GM18873 (cell line): ENCODE measurements around the gene SNRNP70.
"Not testable (repeated sequence)": the region's sequence is repeated elsewhere in the genome, so short reads cannot be mapped to it uniquely, and the experiment has no call there.

ENCODE experiments used
- ATAC-seq: cut with Tn5 transposase; IDR thresholded peaks from one replicate; pipeline ENCODE4 v1.9.1; 2021; ENCODE audit warnings: mild to moderate bottlenecking, moderate library complexity, moderate number of reproducible peaks; ENCODE audit not compliant: unreplicated experiment, low FRiP score

Gene SNRNP70

DNA sequence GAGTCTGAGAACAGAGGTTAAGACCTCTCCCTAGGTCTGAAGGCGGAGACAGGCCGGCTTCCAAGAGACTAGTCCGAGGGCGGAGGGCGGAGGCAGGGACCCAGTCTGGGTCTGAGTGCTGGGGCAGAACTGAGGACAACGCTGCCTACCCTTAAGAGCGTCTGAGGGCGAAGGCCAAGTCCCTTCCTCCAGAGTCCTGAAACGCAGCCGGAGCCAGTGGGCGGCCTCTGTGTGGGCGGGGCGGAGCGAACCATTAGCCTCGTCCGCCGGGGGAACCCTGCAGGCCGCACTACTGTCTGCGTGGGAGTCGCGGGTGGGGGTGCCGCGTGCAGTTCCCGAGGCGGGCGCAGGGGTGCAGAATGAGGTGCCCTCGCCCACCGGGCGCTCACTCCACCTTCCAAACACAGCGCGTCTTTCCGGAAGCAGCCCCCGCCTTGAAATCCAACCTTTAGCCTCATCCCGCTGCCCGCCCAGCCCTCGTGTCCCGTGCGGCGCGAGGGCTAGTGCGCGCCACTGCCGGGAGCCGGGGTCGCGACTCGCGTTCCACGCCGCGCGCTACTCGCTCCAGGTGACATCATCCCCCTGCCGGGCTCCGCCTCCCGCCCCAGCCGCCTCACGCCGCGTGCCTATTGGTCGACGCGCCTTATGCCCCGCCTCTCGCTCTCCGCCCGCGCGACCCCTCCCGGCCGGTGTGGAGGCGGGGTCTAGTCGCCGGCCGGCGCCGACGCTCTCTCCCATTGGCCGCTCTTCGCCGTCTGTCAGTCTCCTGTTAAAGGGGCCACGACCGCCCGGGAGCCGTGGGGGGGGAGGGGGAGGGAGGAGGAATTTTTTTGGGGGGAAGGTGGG, 33.5 kb downstream of the SNRNP70 start, which contains the start of gene C19orf73:
Gene C19orf73, minus strand, starts transcription at position 579 of the 846 bp plus-strand sequence. Its CDS starts 121 bp downstream, at position 458.
- ATAC-seq: peak; percentile 46

DNA sequence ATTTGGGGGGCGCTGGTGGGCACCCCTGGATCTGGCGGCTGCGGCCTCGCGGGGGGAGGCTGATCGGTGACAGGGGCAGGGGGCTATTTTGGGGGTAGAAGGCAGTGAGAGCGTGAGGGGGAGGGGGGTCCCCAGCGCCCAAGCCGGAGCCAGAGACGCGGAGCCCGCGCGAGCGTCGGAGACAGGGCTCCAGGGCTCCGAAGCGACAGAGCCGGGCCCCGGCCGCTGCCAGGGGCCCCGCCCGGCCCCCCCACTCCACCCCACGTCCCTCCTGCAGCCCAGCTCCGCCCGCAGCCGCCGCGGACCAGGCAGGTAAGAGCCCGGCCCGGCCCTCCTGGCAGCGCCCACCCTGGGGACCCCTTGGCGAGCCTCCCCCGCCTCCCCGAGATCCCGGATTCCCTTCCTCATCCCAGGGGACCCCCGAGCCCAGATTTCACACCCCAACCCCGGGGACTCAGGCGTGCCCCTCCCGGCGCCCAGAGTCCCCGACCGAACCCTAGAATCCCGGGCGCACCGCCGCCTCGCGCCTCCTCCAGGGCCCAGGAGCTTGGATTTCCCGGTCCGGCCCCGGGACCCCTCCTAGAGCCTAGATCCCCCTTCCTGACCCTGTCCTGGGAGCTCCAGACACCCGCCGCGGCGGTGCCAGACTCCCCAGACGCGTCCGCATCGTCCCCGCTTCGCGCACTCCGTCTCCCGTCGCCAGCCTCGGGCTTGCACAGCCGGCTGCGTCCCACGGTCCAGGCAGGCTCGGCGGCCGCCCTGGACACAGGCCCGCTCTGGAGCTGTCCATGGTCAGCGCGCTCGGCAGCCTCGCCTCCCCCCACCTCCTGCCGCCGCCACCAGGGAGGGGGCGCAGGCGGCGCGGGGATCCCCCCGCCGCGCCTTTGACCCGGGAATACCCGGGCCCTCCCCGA, 34.4 kb downstream of the SNRNP70 start, which contains the start of gene PPFIA3:
Gene PPFIA3, plus strand, starts transcription at position 134 of the 914 bp plus-strand sequence. CDS start 8,330 bp downstream, outside the sequence.
- ATAC-seq: no peak

GRCh38 chr19:49120325-49120683, 35.1 kb downstream of the SNRNP70 start:
- no peak for ATAC-seq

- ATAC-seq: no peak
Observed at GRCh38 chr19:49120868-49121267, 35.6 kb downstream of the SNRNP70 start.

GRCh38 chr19:49121841-49122240, 36.6 kb downstream of the SNRNP70 start:
- not testable (repeated sequence) for ATAC-seq

- ATAC-seq: not testable (repeated sequence)
Observed at GRCh38 chr19:49123285-49123684, 38.0 kb downstream of the SNRNP70 start.

DNA sequence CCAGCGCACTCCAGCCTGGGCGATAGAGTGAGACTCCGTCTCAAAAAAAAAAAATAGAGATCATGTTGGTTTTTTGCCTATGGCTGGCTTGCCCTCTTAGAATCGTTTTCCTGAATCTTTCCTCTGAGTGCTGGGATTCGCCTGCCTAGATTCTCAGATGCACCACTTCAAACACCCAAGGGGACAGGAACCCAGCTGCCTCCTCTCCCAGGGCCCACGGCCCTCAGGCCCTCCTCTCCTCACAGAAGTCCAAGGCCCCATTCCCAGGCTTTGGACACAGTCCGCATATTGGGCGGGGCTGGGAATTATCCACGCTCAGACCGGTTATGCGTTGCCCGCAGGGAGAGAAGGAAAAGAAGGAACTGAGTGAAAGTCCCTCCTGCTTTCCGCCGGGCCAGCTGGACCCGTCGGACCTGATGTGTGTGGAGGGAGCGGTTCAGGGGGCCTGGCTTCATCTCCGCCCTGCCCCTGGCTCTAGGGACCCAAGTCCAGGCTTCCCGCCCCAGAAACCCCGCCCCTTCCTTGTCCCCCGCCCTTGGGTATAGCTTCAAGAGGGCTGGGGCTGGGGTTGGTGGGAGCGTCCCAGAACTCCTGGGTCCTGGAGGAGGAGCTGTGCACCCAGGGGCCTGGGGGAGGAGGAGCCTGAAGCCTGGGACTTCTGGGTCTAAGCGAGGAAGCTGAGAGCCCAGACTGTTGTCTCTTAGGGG, 39.9 kb downstream of the SNRNP70 start:
- ATAC-seq: no peak

GRCh38 chr19:49126575-49126974, 41.3 kb downstream of the SNRNP70 start:
- no peak for ATAC-seq

- ATAC-seq: not testable (repeated sequence)
Observed at GRCh38 chr19:49127225-49127624, 42.0 kb downstream of the SNRNP70 start.

GRCh38 chr19:49127674-49128544, 42.7 kb downstream of the SNRNP70 start:
- peak; percentile 68 for ATAC-seq

DNA sequence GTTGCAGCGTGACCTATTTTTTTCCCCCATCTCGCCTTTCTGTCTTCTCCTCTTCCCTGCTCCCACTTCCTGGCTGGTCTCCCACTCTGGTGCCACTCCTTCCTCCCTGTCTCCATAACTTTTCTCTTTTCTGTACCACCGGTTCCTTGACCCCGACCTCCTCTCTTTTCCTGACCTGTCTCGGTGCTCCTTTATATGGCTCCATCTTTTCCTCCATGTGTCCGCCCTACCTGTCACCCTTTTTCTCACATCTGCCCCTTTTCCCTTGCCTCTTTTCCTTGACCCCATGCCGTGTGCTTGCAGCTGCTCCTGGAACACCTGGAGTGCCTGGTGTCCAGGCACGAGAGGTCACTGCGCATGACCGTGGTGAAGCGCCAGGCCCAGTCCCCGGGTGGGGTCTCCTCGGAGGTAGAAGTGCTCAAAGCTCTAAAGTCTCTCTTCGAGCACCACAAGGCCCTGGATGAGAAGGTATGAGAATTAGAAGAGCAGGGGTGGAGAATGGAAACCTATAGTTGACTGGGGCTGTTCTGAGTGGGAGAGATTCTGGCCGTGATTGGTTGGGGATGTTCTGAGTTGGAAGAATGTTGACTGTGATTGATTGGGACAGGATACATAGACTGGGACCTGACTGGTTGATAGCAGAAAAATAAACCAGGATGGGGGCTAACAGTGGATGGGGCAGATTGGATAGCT, 43.4 kb downstream of the SNRNP70 start:
- no peak for ATAC-seq

- no peak for ATAC-seq
Observed at GRCh38 chr19:49129238-49129583, 44.0 kb downstream of the SNRNP70 start.

GRCh38 chr19:49130325-49130724, 45.1 kb downstream of the SNRNP70 start:
- ATAC-seq: no peak

DNA sequence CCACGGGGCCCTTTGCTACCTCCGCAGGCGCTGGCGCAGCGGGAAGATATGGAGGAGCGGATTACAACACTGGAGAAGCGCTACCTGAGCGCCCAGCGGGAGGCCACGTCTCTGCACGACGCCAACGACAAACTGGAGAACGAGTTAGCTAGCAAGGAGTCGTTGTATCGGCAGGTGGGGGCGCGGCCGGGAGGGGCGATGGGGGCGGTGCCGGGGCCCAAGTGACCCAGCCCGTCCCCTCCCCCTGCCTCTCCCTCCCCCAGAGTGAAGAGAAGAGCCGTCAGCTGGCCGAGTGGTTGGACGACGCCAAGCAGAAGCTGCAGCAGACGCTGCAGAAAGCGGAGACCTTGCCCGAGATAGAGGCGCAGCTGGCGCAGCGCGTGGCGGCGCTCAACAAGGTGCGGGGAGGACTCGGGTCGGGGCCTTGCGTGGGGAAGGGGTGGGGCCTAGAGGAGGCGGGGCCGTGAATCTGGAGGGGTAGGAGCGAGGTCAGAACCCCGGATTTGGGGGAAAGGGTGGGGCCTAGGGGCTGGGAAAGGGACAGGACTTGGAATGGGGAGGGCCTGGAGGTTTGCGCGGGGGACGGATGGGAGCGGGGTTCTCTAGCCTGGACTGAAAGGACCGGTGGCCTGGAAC, 47.8 kb downstream of the SNRNP70 start:
- ATAC-seq: no peak

DNA sequence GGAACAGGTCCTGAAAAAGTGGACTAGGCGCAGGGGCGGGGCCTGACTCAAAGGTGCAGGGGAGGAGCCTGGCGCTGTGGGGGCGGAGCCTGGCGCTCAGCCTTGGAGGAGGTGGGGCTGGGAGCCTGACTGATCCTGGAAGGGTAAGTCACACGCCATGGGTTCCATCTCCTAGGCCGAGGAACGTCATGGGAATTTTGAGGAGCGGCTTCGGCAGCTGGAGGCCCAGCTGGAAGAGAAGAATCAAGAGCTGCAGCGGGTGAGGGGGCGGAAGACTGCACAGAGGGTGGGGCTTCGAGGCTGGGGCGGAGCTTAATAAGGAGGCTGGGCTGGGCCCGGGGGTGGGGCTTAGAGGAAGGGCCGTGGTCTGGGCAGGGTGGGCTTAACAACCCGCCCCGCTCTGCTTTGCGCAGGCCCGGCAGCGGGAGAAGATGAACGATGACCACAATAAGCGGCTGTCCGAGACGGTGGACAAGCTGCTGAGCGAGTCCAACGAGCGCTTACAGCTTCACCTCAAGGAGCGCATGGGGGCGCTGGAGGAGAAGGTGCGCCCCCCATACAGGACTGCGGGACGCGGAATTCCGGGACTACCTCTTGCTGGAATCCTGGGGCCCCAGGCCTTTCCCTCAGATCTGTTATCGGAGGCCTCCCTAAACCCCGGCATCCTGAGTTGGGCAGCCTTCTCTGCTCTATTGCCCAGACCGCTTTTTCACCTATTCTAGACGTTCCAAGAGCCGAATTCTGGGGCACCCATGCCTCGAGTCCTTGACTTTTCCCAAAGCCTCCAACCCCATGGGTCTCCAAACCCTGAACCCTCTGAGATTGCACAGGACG, 48.6 kb downstream of the SNRNP70 start:
- ATAC-seq: no peak

- ATAC-seq: no peak
Observed at GRCh38 chr19:49135686-49136085, 50.4 kb downstream of the SNRNP70 start.

DNA sequence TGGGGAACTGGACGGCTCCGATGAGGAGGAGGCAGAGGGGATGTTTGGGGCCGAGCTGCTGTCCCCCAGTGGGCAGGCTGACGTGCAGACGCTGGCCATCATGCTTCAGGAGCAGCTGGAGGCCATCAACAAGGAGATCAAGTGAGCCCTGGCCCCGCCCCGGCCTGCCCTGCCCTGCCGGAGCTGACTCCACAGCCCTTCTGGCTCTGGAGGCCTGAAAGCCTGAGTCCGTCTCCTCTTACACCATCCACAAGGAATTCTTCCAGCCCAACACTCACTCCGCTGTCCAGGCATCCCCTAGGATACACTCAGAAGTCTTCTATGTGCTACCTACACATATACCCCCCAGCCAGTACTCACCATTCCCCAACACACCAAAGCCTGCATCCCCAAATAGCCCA, 51.5 kb downstream of the SNRNP70 start:
- no peak for ATAC-seq

GRCh38 chr19:49140951-49141350, 55.7 kb downstream of the SNRNP70 start:
- ATAC-seq: no peak
